GM18873 (cell line): Measurements from ENCODE around the gene CCDC160.

Source experiments
- ATAC-seq: cut with Tn5 transposase; IDR thresholded peaks from one replicate; pipeline ENCODE4 v1.9.1; 2021; ENCODE audit warnings: mild to moderate bottlenecking, moderate library complexity, moderate number of reproducible peaks; ENCODE audit not compliant: unreplicated experiment, low FRiP score

CCDC160 gene

GRCh38 chrX:134287346-134287745, 50.4 kb downstream of the CCDC160 start:
- no peak for ATAC-seq

GRCh38 chrX:134294548-134294947, 57.6 kb downstream of the CCDC160 start:
- ATAC-seq: no peak
